AG10803 (cell line): ENCODE data around the gene AKR1B15.

Experiments
- DNase-seq: peaks from one replicate; pipeline ENCODE4 v3.0.0; 2010; ENCODE audit warnings: low read depth
- H3K4me3 ChIP-seq: 2 replicates; pipeline ENCODE4 v1.5.1; 2011; ENCODE audit warnings: mild to moderate bottlenecking, low read length, control low read depth
- TF ChIP-seq, protein P1 (sequence below): conservative IDR thresholded peaks from 2 replicates; pipeline ENCODE4 v1.5.1; 2011; ENCODE audit warnings: mild to moderate bottlenecking, low read length, control low read depth, inconsistent platforms

The AKR1B15 gene

DNA sequence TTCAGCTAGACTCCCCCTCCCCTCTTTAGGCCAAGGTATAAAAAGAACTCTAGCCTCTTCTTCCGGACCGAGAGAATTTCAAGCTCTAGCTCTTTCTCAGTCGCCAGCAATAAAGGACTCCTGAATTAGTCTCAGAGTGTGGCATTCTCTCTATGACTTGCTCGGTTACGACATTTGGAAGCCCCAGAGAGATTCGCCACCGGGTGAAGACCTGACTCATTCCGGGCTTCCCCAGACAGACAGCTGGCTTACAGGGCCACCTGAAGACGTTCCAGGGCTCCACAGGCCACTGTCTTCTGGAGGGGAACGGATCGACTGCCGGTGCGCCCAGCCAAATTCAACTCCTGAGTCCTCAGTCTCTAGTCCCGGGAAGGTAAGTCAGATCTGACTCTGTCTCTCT lies at the start of gene AKR1B15:
AKR1B15 (plus strand) TSS at position 234 of the 400 bp plus-strand sequence. CDS start 15,510 bp downstream, outside the sequence.
- no peak within 1 kb of the TSS for H3K4me3 ChIP-seq
- DNase-seq: peak; percentile 49

DNA sequence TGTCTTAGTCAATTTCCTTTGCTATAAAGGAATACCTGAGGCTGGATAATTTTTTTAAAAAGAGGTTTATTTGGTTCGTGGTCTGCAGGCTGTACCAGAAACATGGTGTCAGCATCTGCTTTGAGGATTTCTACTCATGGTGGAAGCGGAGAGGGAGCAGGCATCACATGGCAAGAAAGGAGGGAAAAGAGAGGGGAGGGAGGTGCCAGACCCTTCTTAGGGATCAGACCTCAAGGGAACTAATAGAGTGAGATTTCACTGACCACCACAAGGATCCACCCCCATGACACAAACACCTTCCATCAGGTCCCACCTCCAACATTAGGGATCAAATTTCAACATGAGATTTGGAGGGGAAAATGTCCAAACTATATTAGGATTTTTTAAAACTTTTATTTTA lies 48.5 kb upstream of the AKR1B15 start:
- H3K4me3 ChIP-seq: no peak overlapping the region
- TF ChIP-seq, protein P1, sequence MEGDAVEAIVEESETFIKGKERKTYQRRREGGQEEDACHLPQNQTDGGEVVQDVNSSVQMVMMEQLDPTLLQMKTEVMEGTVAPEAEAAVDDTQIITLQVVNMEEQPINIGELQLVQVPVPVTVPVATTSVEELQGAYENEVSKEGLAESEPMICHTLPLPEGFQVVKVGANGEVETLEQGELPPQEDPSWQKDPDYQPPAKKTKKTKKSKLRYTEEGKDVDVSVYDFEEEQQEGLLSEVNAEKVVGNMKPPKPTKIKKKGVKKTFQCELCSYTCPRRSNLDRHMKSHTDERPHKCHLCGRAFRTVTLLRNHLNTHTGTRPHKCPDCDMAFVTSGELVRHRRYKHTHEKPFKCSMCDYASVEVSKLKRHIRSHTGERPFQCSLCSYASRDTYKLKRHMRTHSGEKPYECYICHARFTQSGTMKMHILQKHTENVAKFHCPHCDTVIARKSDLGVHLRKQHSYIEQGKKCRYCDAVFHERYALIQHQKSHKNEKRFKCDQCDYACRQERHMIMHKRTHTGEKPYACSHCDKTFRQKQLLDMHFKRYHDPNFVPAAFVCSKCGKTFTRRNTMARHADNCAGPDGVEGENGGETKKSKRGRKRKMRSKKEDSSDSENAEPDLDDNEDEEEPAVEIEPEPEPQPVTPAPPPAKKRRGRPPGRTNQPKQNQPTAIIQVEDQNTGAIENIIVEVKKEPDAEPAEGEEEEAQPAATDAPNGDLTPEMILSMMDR: no peak
- no peak for DNase-seq

More for the DNA sequence above, at the start of gene AKR1B15:
- TF ChIP-seq, protein P1: no peak

DNA sequence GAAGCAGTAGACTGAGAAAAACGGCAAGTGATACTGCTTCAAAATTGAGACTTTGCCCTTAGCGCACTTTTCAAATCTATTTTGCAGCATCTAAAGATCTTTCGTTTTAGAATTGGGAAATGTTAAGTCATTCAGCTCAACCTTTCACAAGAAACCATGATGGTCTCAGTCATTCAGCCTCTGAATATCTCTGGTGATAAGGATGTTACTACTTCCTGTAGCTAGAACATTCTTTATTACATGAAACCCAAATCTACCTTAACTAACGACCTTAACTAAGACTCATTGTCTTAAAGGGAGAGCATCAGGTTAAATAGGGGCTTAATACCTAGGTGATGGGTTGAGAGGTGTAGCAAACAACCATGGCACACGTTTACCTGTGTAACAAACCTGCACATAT lies 47.9 kb upstream of the AKR1B15 start:
- H3K4me3 ChIP-seq: no peak overlapping the region
- DNase-seq: no peak
- TF ChIP-seq, protein P1: no peak

DNA sequence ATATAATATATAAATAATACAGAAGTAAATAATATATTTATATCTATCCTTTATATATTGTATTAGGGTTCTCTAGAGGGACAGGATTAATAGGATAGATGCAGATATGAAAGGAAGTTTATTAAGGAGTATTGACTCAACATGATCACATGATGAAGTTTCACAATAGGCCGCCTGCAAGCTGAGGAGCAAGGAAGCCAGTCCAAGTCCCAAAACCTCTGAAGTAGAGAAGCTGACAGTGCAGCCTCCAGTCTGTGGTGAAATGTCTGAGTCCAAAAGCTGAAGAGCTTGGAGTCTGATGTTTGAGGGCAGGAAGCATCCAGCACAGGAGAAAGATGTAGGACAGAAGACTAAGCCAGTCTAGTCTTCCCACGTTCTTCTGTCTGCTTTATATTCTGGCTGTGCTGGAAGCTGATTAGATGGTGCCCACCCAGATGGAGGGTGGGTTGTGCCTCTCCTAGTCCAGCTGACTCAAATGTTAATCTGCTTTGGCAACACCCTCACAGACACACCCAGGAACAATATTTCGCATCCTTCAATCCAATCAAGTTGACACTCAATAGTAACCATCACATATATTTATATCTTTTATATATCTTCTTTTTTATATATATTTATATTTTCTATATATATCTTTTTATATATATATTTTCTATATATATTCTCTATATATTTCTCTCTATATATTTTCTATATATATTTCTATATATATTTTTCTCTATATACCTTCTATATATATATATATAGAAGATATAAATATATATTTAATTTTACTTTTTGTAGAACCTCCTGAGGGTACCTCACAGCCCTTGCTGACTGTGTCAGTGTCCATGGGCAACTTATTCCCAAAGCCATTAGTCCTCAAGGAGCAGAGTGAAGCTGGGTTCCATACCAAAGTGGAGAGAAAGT lies 46.2 kb upstream of the AKR1B15 start:
- peak; percentile 74 for DNase-seq
- TF ChIP-seq, protein P1: no peak
- H3K4me3 ChIP-seq: no peak overlapping the region

DNA sequence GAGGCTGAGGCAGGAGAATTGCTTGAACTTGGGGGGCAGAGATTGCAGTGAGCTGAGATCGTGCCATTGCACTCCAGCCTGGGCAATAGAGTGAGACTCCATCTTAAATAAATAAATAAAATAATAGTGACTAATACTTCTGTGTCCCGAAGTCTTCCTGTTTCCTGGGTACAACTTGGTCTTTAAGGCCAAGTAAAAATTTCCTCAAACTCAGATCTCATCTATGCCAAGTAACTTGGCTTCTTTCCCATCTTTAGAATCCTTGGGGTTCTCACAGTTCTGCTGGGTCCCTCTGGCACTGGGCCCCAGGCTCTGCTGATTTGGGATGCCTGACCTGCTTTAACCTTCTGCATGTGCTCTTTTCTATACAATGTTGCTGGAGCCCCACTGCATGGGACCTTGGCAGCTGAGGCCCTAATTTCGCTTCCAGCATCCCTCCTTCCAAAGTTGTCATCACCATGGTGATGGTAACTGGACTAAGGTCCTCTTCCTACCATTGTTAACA lies 44.2 kb upstream of the AKR1B15 start:
- TF ChIP-seq, protein P1: no peak
- DNase-seq: no peak
- H3K4me3 ChIP-seq: no peak overlapping the region

DNA sequence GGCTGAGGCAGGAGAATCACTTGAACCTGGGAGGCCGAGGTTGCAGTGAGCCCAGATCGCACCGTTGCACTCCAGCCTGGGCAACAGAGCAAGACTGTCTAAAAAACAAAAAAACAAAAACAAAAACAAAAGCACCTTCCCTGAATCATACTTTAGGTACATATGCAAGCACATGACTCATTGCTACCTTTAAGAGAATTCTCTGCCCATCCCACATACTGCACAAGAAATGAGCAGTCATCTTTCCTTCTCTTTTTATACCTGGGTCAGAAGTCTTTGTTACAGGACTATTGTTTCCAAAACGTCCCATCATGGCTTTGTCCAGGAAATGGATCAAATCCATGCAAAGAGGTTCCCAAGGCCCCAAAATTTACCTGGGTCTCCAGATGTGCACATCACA lies 43.1 kb upstream of the AKR1B15 start:
- TF ChIP-seq, protein P1: no peak
- H3K4me3 ChIP-seq: no peak overlapping the region
- DNase-seq: no peak

DNA sequence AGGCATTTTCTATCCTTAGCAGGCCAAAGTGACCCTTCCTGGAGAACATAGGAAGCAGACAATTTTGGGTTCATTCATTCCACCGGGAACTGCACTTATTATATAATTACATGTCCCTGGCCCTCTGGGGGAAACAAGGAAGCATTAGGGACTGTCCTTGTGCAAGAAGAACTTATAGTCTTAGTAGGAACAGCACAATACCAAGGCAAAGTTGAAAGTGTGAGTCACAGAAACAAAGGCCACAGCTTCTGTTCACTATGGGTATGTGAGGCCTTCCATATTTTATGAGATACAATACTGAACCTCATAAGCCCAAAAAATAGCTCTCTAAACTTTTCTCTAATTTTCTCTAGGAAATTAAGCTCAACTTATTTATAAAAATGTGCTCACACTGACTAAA lies 39.9 kb upstream of the AKR1B15 start:
- TF ChIP-seq, protein P1: no peak
- no peak overlapping the region for H3K4me3 ChIP-seq
- DNase-seq: no peak
